ENCODE measurements around the gene TMEM219.

DNA sequence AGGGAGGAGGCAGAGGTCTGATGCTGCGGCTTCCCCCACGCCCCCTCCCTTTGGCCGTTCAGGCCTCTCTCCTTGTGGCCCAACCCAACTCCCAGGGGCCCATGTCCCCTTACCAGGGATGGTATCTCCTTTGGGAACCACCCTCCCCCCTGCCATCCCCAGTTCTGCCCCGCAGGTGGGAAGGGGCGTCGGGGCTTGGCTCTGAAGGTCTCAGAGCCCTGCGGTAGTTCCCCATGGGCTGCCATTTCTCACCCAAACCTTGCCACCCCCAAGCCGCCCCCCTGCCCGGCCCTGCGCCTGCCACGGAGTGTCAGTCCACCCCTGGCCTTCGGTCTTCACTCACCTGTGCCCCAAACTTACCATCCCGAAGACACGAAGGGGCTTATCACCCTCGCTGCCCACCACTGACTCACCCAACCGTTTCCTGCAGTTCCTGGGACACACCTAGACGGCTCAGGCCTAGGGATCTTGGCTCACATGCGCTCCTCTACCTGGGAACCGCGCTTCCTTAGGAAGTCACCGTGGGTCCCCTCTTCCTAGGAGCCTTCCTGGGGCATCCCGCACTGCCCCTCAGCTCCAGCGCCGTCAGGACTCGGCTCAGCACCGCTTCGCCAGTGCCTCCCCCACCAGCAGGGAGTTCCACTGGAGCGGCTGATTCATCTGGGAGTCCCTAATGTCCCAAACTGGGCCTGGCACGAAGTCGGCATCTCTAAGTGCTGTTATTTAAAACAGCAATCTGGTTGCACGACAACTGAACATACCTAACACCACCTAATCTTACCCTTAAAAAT is 50.0 kb downstream of the TMEM219 start:
- no peak for TF ChIP-seq CTCF (IDR thresholded peaks at IDR 0.05; ENCODE audit: low read depth, low read length, missing input control)
- TF ChIP-seq RAD21 (IDR thresholded peaks at IDR 0.05), result no peak
- TF ChIP-seq YY1 (IDR thresholded peaks at IDR 0.05), result no peak
